ENCODE measurements around the gene RARRES1. TPM values are rescaled to one million over a fixed set of nuclear protein-coding genes. Genes with fewer than 3 reads are reported as not detected.
A peak's percentile ranks its signal among the peaks of the same experiment; 100 is the strongest.

RARRES1 gene, protein sequence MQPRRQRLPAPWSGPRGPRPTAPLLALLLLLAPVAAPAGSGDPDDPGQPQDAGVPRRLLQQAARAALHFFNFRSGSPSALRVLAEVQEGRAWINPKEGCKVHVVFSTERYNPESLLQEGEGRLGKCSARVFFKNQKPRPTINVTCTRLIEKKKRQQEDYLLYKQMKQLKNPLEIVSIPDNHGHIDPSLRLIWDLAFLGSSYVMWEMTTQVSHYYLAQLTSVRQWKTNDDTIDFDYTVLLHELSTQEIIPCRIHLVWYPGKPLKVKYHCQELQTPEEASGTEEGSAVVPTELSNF
- 0.26 and 0.34 TPM in 2 replicates for total RNA-seq (2014; rRNA removed)
- 0.26 TPM for polyA plus RNA-seq (2012)

DNA sequence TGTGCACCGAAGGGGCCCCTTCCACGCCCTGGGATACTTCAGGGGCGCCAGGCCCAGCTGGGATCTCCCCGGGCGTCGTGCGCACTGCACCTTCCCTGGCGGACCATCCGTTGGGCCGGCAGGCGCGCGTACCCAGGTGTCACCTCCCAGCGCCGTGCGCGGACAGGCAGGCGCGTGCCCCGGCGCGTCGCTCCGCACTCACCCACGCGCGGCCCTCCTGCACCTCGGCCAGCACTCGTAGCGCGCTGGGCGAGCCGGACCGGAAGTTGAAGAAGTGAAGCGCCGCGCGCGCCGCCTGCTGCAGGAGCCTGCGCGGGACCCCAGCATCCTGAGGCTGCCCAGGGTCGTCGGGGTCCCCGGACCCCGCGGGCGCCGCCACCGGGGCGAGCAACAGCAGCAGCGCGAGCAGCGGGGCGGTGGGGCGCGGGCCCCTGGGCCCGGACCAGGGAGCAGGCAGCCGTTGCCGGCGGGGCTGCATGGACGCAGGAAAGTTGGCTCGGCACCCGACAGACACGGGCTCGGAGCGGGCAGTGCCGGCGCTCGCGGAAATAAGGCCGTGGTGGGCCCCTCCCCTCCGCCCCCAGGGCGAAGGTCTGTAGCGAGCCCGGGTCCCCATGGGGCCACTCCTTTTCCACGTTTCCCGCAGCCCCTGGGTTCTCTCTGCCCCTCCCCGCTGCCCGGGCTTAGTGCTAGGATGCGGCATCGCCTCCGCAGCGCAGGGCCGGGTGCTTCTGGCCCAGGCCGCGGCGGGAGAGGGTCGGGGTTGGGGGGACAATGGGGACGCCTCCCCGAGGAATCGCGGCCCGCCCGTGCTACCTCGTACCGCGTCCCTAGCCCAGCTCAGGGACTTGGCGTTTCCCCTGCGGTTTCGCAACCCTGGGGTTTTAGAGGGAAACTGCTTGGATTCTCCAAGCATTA lies at the start of gene RARRES1:
Gene RARRES1 (minus strand): TSS at position 520 of the 918 bp plus-strand sequence. CDS start 42 bp downstream, at position 478.
- no peak for DNase-seq (ENCODE audit: low read depth)

DNA sequence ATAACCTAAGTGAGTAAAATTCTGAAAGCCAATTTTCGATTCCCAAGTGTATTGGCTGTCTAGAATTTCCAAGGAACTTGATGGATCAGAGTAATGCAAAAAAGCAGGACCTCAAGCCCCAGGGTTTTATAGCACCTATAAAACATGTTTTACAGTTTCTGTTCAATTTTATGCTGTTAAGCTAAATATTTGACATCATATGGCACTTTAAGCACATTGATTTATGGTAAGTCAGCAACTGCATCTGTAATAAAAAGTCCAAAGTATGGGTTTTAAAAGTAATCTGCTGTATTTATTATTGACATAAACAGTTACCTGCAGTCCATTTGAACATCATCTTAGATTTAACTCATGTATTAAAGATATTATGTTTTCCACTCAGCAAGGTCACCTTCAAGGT lies 49.6 kb upstream of the RARRES1 start:
- DNase-seq (ENCODE audit: low read depth), result no peak

DNA sequence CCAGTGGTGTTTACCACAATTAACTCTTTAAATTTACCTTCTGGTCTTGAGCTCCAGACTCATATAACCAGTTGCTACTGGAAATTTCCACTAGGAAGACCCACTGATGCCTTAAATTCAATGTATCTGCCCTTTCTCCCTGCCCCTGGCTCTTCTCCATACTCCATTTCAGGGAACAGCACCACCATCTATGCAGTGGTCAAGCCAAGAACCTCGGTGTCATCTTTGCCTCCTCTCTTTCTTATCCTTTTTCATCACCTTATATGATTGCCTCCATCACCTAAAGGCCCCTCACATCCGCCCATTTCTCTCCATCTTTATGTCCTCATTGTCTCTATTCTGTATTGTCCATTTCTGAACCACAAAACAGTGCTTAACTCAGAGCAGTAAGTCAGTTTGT lies 48.9 kb upstream of the RARRES1 start:
- no peak for DNase-seq (ENCODE audit: low read depth)

DNA sequence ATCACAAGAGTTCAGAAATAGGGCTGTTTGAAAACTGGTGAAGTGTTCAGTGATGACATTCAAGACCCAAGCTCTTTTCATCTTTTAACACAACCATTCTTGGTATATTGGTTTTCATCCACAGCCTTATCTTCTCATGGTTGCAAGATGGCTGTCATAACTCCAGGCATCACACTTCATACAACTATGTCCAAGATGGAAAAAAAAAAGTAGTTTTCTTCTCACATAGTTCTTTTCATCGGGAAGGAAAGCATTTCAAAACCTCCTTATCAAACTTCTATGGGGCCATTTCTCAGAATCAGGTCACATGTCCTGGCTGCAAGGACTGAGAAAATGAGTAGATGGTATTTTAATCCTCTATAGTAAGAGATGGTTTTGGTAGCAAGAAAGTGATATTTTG lies 48.5 kb upstream of the RARRES1 start:
- no peak for DNase-seq (ENCODE audit: low read depth)

DNA sequence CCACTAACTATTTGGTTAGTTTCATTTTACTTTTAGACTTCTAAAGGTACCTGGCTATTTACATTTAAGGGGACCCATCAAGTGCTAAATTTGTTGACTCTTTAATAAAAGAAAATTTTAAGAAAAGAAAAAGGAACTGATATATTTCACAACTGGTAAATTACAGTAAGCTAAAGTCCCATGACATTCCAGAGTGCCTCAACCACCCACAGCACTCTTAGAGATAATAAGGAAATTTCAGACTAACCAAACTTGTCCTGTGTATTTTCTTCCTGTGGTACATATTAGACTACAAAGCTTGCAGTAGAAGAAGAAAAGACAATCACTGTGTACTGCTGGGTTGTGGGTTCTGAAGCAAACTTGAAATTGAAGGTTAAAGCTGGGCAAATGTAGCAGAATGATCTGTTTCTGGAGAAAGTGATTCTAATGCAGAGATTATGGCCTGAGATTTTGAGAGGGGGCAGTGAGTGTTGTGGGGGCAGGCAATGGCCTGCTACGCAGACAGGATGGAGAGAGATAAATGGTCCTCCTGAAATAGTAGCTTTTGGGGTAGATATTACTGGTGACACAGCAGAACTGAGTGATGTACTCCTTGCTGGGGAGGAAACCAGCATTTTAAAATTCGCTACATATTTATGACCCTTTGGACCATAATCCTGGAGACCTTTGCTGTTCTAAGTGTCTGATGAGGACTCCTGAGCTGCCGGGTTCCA lies 45.1 kb upstream of the RARRES1 start:
- no peak for DNase-seq (ENCODE audit: low read depth)

DNA sequence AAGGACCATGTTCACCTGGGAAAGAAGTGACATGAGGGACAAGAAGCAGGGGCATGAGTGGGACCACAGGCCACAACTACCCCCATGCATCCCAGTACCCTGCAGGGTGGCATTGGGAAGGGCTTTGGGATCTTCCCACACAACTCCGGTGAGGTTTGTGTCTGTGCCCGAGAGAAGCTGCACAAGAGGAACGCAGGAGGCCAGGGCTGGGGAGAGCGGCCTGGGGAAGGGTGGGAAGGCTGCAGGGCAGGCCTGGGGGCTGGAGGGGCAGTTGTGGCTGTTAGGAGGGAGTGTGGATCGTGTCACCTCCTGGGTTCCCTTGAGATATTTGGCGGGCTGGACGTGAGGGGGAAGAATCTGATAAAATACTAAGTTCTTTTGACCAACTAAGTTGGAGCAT lies 44.3 kb upstream of the RARRES1 start:
- no peak for DNase-seq (ENCODE audit: low read depth)

DNA sequence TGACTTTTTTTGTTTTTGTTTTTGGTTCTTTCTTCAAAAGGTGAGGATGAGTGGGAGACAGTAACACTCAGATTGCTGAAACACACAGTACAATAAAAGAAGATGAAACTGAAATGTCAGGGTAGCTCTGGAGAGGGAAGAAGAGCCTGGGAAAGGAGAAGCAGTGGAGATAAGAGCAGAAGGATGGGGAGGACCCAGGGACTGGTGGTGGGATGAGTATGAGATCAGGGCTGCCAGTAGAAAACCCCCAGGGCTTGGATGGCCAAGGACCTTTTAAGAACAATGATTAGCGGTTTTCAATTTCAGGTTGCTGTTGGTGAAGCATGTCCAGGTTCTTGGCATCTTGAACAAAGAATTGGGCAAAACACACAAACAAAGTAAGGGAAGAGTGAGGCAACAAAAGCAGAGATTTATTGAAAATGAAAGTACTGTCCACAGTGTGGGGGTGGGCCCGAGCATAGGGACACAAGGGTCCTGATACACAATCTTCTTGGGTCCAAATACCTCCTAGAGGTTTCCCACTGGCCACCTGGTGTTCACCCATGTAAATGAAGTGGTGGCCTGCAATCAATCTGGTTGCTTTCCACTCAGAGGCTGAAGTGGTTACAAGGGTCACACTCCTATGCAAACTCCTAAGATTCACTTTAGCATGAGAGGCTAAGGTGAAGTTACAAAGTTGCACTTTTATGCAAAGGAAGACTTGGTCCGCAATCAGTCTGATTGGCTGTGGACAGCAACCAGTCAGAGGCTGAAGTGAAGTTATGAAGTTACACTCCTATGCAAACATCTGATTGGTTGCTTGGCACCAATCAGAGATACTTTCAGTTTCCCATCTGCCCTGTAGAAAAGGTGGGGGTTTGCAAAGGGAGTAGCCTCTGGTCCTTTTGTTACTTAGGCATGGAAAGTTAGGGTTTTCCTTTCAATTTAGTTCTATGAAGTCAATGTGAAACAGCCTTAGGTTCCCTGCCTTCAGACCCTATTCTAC lies 43.5 kb upstream of the RARRES1 start:
- no peak for DNase-seq (ENCODE audit: low read depth)

DNA sequence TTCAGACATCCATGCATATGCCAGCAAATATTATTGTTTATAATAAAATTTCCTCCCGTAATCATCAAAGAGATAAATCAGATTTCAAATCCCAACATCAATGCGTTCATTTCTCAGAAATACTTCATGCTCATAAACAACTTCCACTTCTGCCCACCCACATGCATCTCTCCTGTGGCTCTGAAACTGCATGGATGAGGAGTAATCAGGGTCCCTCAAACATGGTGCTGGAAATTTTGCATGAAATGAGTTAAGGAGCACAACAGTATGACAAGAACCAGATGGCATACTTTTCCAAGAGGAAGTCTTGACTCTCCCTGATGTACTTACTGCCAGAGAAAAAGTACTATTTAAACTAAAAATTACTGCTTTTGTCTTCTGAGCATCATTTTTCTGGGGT lies 42.7 kb upstream of the RARRES1 start:
- no peak for DNase-seq (ENCODE audit: low read depth)

DNA sequence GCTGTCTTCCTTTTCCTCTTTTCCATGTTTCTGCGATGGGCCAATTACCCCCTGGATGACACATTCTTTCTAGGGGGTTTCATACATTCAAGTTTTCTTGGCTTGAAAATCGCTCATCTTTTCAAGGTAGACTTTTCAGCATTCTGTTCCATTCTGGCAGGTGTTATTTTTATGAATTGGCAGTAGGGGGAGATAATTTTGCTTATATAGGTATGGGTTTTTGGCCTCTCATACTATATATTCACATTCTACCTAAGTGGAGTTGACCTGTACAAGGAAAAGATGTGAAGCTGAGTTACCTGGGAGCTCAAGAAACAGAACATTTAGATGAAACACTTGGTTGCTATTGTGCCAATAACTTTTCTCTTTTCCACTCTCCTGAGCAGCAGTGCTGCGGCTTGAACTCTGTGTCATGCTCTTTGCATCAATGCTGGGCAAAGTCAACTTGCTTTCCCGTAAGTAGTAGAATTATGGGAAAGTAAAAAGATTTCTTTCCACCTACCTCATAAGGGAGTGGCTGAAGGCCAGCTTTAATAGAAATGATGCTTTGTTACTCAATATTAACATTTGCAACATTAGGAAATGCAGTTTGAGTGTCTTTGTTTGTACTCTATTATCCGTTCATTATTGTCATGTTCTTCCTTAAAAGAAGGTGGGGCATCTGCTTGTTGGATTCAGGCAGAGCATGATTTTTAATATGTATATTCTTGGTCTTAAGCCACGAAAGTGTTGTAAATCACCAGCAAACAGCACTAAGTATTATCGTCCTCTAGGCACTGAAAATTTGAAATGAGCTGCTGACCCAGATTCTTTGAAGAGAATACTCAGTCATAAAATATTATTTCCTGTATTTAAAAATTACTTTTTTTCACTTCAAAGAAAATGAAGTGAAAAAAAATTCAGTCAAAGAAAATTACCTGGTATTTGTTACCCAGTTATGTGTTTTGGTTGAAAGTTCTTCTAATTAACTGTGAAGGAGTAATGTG lies 41.9 kb upstream of the RARRES1 start:
- DNase-seq (ENCODE audit: low read depth), result no peak

DNA sequence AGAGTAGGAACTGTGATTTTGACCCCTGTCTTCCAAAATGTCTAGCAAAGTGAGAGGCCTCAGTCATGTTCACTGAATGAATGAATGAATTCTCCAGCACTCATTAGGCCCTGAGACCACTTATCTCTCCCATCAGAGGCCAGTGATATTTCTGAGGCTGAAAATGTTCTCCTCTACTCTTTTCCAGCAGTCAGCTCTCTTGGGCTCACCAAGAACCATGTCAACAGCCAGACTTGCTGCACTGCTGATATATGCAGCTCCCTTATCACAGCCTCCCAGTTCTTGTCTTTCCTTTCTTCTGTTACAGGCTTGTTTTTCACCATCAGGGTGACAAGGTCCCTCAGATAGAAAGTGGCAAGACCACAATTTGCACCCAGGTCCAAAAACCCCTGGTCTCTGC lies 40.9 kb upstream of the RARRES1 start:
- DNase-seq (ENCODE audit: low read depth), result no peak

DNA sequence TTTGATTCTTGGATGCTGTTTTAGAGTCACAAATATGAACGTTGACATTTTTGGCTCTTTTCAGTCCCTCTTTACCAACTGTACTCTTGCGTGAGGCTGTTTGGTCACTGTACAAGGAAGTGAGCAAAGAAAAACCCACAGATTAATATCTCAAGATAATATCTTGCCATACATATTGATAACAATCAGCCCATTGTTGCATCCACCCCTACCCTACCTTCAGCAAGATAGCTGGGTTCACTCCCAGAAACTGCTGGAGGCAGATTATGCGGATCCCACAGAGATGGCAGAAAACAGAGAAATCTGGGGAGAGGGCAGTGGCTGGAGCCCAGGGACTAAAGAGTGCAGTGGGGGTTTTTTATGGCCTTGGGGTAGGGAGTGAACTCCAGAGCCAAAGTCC lies 39.7 kb upstream of the RARRES1 start:
- no peak for DNase-seq (ENCODE audit: low read depth)

DNA sequence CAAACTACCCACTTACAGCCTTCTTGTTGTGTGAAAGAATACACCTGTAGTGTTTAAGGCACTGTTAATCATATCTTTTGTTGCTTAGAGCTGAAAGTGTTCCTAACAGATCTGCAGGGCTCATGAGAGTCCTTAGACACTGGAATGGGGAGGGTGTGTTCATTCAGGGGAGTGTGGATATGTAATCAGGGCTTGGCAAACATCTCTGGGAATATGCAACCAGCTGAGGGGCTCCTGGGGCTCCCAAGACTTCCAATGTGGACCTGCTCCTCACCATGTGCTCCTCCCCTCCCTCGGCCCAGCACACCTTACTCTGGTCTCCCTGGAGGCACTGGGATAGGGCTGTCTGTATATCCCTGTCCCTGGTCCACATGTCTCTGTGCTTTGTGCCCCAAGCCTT lies 39.3 kb upstream of the RARRES1 start:
- no peak for DNase-seq (ENCODE audit: low read depth)

DNA sequence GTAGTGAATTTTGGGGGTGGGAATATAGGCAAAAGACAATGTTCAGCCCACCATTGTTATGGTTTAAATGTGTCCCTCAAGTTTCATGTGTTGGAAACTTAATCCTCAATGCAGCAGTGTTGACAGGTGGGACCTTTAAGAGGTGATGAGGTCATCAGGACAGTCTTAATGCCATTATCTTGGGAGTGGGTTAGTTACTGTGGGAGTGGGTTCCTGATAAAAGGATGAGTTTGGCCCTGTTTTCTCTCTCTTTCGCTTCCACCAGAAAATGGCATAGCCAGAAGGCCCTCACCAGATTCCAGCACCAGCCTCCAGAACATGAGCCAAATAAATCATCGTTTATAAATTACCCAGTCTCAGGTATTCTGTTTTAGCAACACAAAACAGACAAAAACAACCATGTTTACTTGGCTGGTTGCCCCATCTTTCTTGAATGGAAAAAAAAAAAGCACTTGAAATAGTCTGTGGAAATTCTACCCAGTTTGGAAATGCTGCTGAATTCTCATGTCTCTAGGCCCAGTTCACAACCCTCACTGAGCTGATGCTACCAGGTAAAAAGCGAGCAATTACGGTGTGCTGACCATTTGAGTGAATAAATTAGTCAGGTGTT lies 38.6 kb upstream of the RARRES1 start:
- DNase-seq (ENCODE audit: low read depth), result no peak

DNA sequence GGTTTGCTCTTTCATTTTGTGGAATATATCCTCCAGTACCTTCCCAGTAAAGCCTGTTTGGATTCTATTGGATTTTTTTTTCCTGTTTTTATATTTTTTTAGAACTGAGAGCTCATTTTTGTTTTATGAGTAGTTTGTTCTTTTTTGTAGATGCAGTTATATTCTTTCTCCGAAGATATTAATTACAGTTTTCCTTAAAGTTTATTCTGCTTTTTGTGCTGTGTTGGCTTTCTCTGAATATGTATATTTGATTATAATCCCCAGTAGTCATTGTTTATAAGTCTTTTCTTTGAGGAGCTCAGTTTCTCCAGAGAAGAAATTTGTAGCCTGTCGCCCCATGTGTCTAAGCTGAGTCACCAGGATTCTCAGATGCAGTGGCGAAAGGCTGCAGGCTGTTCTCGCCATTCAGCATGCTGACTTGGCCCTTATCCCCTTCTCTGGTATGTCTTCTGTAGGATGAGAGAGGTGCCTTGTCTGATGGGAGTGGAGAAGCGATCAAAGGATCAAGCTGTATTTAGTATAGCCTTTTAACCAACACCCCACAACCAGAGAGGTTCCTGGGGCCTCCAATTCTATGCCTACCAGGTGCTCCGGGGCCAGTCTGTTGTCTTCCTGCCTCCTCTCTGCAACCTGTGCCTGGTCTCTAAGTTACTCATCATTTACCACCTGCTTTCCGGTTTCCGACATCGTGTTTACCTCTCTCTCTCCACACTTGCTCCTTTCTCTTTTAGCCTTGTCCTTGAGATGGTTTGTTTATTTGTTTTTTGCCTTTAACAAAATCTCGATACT lies 37.9 kb upstream of the RARRES1 start:
- DNase-seq (ENCODE audit: low read depth), result peak; percentile 64

DNA sequence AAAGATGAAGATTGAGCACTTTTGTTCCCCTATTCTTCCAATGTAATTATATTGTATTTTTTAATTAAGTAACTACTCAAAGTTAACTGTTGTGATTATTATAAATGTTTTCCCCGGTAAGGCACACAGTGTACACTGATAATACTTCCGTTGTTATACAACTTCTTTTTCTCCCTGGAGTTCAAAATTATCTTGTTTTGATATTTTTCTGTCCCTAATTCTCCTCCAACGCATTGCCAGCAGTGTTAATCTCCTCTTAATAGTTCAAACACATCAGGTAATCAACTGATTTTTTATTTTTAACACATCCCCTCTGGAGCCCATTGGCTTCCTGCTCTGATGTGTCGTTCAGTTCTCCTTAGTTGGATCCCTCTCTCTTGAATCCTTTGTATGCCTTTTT lies 37.3 kb upstream of the RARRES1 start:
- DNase-seq (ENCODE audit: low read depth), result peak; percentile 8

DNA sequence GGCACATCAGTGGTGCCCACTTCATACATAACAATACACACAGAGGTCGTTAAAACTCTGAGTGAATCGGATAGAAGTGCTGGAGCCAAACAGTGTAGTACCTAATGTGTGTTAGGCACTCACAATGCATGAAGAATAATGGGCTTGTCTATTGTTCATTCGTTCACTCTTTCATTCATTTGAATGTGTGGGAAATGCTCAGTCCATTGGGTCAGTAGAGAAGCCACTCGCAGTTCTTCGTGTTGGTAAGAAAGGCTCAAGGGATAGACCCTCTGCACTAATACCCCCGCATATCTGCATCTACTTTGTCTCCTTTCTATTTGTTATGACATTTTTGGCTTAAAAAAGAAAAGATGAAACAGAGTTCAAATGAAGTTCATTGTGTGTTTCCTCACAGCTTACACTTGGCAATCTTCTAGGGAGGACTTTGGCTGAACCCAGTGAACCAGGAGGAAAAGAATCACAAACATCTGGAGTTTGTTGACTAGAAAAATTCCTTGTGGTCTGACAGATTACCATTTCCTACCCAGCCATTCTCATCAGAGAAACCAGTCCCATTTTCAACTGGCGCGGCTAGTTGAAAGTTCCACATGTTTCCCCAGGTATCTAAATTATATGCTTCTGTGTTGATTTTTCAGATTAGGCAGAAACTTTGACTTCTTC lies 36.8 kb upstream of the RARRES1 start:
- DNase-seq (ENCODE audit: low read depth), result peak; percentile 87

DNA sequence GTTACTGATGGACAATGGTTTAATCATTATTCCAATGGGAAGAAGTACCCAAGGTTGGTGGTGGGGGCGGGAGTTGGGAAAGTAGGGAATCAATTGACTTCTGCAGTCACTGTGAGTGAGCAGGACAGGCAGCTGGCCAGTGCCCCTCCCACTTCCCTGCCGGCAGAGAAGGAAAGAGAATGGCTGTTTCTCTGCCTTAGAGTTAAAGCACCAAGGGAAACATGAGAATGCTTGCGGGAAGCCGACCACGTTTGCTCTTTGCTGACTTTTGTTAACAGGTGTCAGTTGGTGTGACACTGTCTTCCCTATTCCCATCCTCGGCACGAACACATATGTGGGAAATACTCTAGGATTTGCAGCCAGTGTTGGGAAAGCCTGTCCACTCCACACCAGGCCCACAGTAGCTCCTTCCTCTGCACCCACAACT lies 36.1 kb upstream of the RARRES1 start:
- DNase-seq (ENCODE audit: low read depth), result peak; percentile 91

DNA sequence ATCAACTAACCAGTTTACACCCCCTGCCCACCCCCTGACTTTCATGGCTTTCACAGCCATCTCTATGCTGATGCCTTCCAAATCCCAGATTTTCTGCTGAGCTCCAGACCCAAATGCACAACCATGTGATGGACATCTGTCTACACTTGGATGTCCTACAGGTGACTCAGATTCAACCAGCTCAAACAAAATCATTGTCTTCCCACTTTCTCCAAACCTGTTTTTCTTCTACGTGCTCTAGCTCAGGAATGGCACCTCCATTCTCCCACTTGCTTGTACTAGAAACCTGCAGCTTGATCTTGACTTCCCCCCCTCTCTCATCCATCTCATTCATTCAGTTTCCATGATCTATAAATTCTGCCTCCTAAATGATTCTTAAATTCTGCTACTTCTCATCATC lies 34.1 kb upstream of the RARRES1 start:
- no peak for DNase-seq (ENCODE audit: low read depth)
